HCT116 (cell line): ENCODE results near the gene ASCL2. TPM values are rescaled to one million over a fixed set of nuclear protein-coding genes. Genes with fewer than 3 reads are reported as not detected.

Source experiments
- ATAC-seq: fragments of 200-7000 bp; cut with Tn5 transposase; 2 replicates; pipeline ENCODE4 v1.9.1; 2020; ENCODE audit warnings: mild to moderate bottlenecking, moderate library complexity
- BruUV-seq: library from RNA; stranded (reverse); fragments of 400-500 nt; replicated peaks from 2 replicates; lab custom pipeline; 2021; lab: Mats Ljungman, UMichigan
- CTCF ChIA-PET: fragments of 300-600 bp; sonication (Branson Sonifier 250); formaldehyde crosslinking; loops from one replicate; lab custom pipeline; 2021; ENCODE audit warnings: antibody characterized with exemption; lab: Charles Lee
- POLR2A ChIA-PET: fragments of 300-600, 350-600 bp; sonication (Branson Sonifier 250); formaldehyde crosslinking; loops from one replicate; lab custom pipeline; 2021; ENCODE audit warnings: antibody characterized with exemption; lab: Charles Lee
- RAD21 ChIA-PET, 2 experiments: fragments of 300-600 bp; sonication (Branson Sonifier 250); formaldehyde crosslinking; loops; one replicate each; lab custom pipeline; 2023; ENCODE audit warnings: low total read pairs in 2 of 2; ENCODE audit not compliant: uncharacterized antibody in 2 of 2, unreplicated experiment in 2 of 2, low non-redundant PET in 1 of 2; lab: Charles Lee
- DNase-seq: peaks from one replicate; pipeline ENCODE4 v3.0.0-alpha.2; 2010; ENCODE audit warnings: low read depth, low spot score
- H2AFZ ChIP-seq: fragments of 200-600 bp; shearing (Covaris generic), sonication (generic); 2 replicates; pipeline ENCODE4 v1.6.1; 2017; ENCODE audit warnings: low read depth, mixed run types, mixed read lengths, antibody characterized with exemption, low read length; ENCODE audit not compliant: poor library complexity, severe bottlenecking
- H3K27ac ChIP-seq: 2 replicates; pipeline ENCODE4 v1.5.1; 2012; ENCODE audit warnings: low read depth, low read length
- H3K27me3 ChIP-seq: fragments of 200-600 bp; sonication (generic); 2 replicates; pipeline ENCODE4 v1.6.1; 2016; ENCODE audit warnings: mixed run types, low read length, mixed read lengths; ENCODE audit not compliant: insufficient read depth
- H3K36me3 ChIP-seq, 2 experiments: fragments of 200-500 bp in 1 of 2; fragments of 200-600 bp in 1 of 2; sonication (Bioruptor generic) in 1 of 2; sonication (generic) in 1 of 2; 2 replicates each; pipeline versions ENCODE4 v1.5.1 to v1.6.1; 2014 to 2016; ENCODE audit warnings: low read length in 2 of 2, inconsistent platforms in 1 of 2, mixed read lengths in 1 of 2, mixed run types in 1 of 2; ENCODE audit not compliant: insufficient read depth in 2 of 2, control insufficient read depth in 1 of 2
- H3K4me1 ChIP-seq, 2 experiments: fragments of 200-600 bp in 1 of 2; sonication (generic) in 1 of 2; 2 replicates each; pipeline versions ENCODE4 v1.5.1 to v1.6.1; 2012 to 2017; ENCODE audit warnings: low read length in 2 of 2, inconsistent platforms in 1 of 2, mild to moderate bottlenecking in 1 of 2, mixed read lengths in 1 of 2, mixed run types in 1 of 2, moderate library complexity in 1 of 2; ENCODE audit not compliant: insufficient read depth in 2 of 2, control insufficient read depth in 1 of 2
- H3K4me2 ChIP-seq: fragments of 200-600 bp; sonication (generic); 2 replicates; pipeline ENCODE4 v1.6.1; 2017; ENCODE audit warnings: mixed run types, low read length, mixed read lengths
- H3K4me3 ChIP-seq, 2 experiments: fragments of 200-600 bp in 1 of 2; sonication (generic) in 1 of 2; replicated peaks in 1 of 2; 2 replicates each; pipeline ENCODE4 v1.5.1; 2011 to 2016; ENCODE audit warnings: low read length in 2 of 2, control low read depth in 1 of 2, low read depth in 1 of 2, mild to moderate bottlenecking in 1 of 2, mixed read lengths in 1 of 2, mixed run types in 1 of 2
- H3K79me2 ChIP-seq: fragments of 200-600 bp; sonication (generic); 2 replicates; pipeline ENCODE4 v1.6.1; 2017; ENCODE audit warnings: mild to moderate bottlenecking, mixed run types, low read length, moderate library complexity, mixed read lengths; ENCODE audit not compliant: insufficient read depth
- H3K9ac ChIP-seq: fragments of 200-600 bp; sonication (generic); 2 replicates; pipeline ENCODE4 v1.6.1; 2016; ENCODE audit warnings: low read length, mixed read lengths
- H3K9me2 ChIP-seq: fragments of 200-600 bp; sonication (generic), shearing (Covaris generic); 2 replicates; pipeline ENCODE4 v1.6.1; 2017; ENCODE audit warnings: mixed run types, mild to moderate bottlenecking, moderate library complexity; ENCODE audit not compliant: insufficient read depth
- H3K9me3 ChIP-seq, 2 experiments: fragments of 200-500 bp in 1 of 2; fragments of 200-600 bp in 1 of 2; sonication (Bioruptor generic) in 1 of 2; sonication (generic) in 1 of 2; 2 replicates each; pipeline ENCODE4 v1.6.1; 2014 to 2017; ENCODE audit warnings: low read length in 2 of 2, mixed read lengths in 2 of 2, inconsistent platforms in 1 of 2, low read depth in 1 of 2, mild to moderate bottlenecking in 1 of 2, mixed run types in 1 of 2, moderate library complexity in 1 of 2; ENCODE audit not compliant: control insufficient read depth in 1 of 2, insufficient read depth in 1 of 2
- H4K20me1 ChIP-seq: fragments of 200-600 bp; sonication (generic), shearing (Covaris generic); 2 replicates; pipeline ENCODE4 v1.6.1; 2017; ENCODE audit warnings: mixed run types, mild to moderate bottlenecking, moderate library complexity; ENCODE audit not compliant: insufficient read depth
- CBX3 ChIP-seq: IDR thresholded peaks from 2 replicates; pipeline ENCODE4 v1.6.1; 2012; ENCODE audit warnings: low read depth
- CEBPB ChIP-seq: IDR thresholded peaks from 2 replicates; pipeline ENCODE4 v1.6.1; 2012; ENCODE audit warnings: low read depth
- EZH2phosphoT487 ChIP-seq: fragments of 200-600 bp; IDR thresholded peaks from 2 replicates; pipeline ENCODE4 v1.6.1; 2018; ENCODE audit warnings: antibody characterized with exemption, borderline replicate concordance
- JUND ChIP-seq: IDR thresholded peaks from 2 replicates; pipeline ENCODE4 v1.6.1; 2012
- POLR2AphosphoS5 ChIP-seq: IDR thresholded peaks from 2 replicates; pipeline ENCODE4 v1.6.1; 2011; ENCODE audit warnings: mild to moderate bottlenecking, low read depth, low read length, moderate library complexity
- ZFX ChIP-seq: fragments of 450-650 bp; IDR thresholded peaks from 2 replicates; pipeline ENCODE4 v1.6.1; 2017
- ZNF274 ChIP-seq: fragments of 200-500 bp; sonication (Bioruptor generic); IDR thresholded peaks from 2 replicates; pipeline ENCODE4 v1.6.1; 2014; ENCODE audit warnings: mild to moderate bottlenecking, low read depth, low read length, inconsistent platforms
- intact Hi-C: fragments of 100-400 bp; cut with micrococcal nuclease; formaldehyde crosslinking; loops from 2 replicates; pipeline ENCODE4 v1.10.0; 2022
- total RNA-seq: library from RNA; stranded (reverse); gene quantifications from one replicate; pipeline ENCODE4 v1.2.1, GENCODE V29; 2021; ENCODE audit not compliant: unreplicated experiment
- TF ChIP-seq, protein P1 (sequence below): IDR thresholded peaks from 2 replicates; pipeline ENCODE4 v1.6.1; 2011; ENCODE audit warnings: mild to moderate bottlenecking, low read length, moderate library complexity; ENCODE audit not compliant: insufficient replicate concordance; ENCODE audit errors: extremely low read depth

ASCL2 gene
- total RNA-seq, 1 experiment from 2014 or later, result not detected

- Histone ChIP-seq H3K4me1 (no peaks in the 10 kb centered on the region), H3K4me3 (no peak overlapping the region), H3K9ac (no peak overlapping the region), H4K20me1 (no peaks in the 10 kb centered on the region), H3K9me2 (no peaks in the 10 kb centered on the region), H3K36me3 (no peaks in the 10 kb centered on the region), H2AFZ (no peak overlapping the region), H3K27ac (no peak overlapping the region), H3K79me2 (no peaks in the 10 kb centered on the region), H3K4me2 (no peak overlapping the region), H3K27me3 (peaks cover 6% of the 10 kb centered on the region; the same call in 1 of the 2 replicates), H3K9me3 (peaks cover 5 to 6% of the 10 kb centered on the region in 2 experiments; a peak in 1 of 4 replicates)
- RAD21 ChIA-PET, result no interaction called here
- DNase-seq, result no peak
- POLR2A ChIA-PET, result no interaction called here
- BruUV-seq, result no TSS peak
- no peak for TF ChIP-seq EZH2phosphoT487
- no peak for TF ChIP-seq CBX3
- no peak for TF ChIP-seq CEBPB
- no peak for TF ChIP-seq ZNF274
- TF ChIP-seq, protein P1, sequence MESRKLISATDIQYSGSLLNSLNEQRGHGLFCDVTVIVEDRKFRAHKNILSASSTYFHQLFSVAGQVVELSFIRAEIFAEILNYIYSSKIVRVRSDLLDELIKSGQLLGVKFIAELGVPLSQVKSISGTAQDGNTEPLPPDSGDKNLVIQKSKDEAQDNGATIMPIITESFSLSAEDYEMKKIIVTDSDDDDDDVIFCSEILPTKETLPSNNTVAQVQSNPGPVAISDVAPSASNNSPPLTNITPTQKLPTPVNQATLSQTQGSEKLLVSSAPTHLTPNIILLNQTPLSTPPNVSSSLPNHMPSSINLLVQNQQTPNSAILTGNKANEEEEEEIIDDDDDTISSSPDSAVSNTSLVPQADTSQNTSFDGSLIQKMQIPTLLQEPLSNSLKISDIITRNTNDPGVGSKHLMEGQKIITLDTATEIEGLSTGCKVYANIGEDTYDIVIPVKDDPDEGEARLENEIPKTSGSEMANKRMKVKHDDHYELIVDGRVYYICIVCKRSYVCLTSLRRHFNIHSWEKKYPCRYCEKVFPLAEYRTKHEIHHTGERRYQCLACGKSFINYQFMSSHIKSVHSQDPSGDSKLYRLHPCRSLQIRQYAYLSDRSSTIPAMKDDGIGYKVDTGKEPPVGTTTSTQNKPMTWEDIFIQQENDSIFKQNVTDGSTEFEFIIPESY, result no peak
- TF ChIP-seq JUND, result no peak
- no peak for TF ChIP-seq POLR2AphosphoS5
- ATAC-seq, result no peak
- intact Hi-C loops, result no loop called here
- CTCF ChIA-PET, result no interaction called here
Measured at GRCh38 chr11:2222451-2222850, 47.9 kb downstream of the ASCL2 start.

- RAD21 ChIA-PET, result no interaction called here
- no peak overlapping the region for H2AFZ ChIP-seq
- intact Hi-C loops, result no loop called here
- H4K20me1 ChIP-seq, result no peaks in the 10 kb centered on the region
- TF ChIP-seq ZFX, result no peak
- TF ChIP-seq, all 23 proteins: peak for 0
- Histone ChIP-seq H3K4me3 (no peak overlapping the region), H3K9me2 (no peaks in the 10 kb centered on the region), H3K9me3 (peaks cover 5 to 6% of the 10 kb centered on the region in 2 experiments; a peak in 1 of 4 replicates), H3K27me3 (peaks cover 6% of the 10 kb centered on the region; the same call in 1 of the 2 replicates), H3K79me2 (no peaks in the 10 kb centered on the region), H3K9ac (no peak overlapping the region), H3K36me3 (no peaks in the 10 kb centered on the region), H3K27ac (no peak overlapping the region), H3K4me2 (no peak overlapping the region), H3K4me1 (no peaks in the 10 kb centered on the region)
- DNase-seq, result no peak
- ATAC-seq, result no peak
- POLR2A ChIA-PET, result no interaction called here
- no TSS peak for BruUV-seq
- CTCF ChIA-PET, result no interaction called here
Measured at GRCh38 chr11:2221591-2221990, 48.8 kb downstream of the ASCL2 start.
